H9 (cell line): Measurements from ENCODE around the gene NTSR1. TPM values are rescaled to one million over a fixed set of nuclear protein-coding genes. Genes with fewer than 3 reads are reported as not detected.

Experiments
- DNase-seq: peaks from one replicate; pipeline ENCODE4 v3.0.0-alpha.2; 2017
- H2AFZ ChIP-seq: one replicate; pipeline ENCODE4 v1.6.1; 2013; ENCODE audit warnings: mild to moderate bottlenecking, low read length, control low read depth, moderate library complexity
- H2AK5ac ChIP-seq: 2 replicates; pipeline ENCODE4 v1.6.1; 2013; ENCODE audit warnings: low read length, control low read depth, mixed read lengths; ENCODE audit not compliant: insufficient read length
- H2BK120ac ChIP-seq: one replicate; pipeline ENCODE4 v1.6.1; 2013; ENCODE audit warnings: low read depth, mild to moderate bottlenecking, low read length, control low read depth, inconsistent platforms; ENCODE audit not compliant: poor library complexity, severe bottlenecking
- H2BK12ac ChIP-seq: 2 replicates; pipeline ENCODE4 v1.6.1; 2013; ENCODE audit warnings: low read length, control low read depth, mixed read lengths, low read depth; ENCODE audit not compliant: insufficient read length
- H2BK15ac ChIP-seq: 2 replicates; pipeline ENCODE4 v1.6.1; 2013; ENCODE audit warnings: low read depth, low read length, control low read depth
- H2BK20ac ChIP-seq: one replicate; pipeline ENCODE4 v1.6.1; 2013; ENCODE audit warnings: low read depth, mild to moderate bottlenecking, low read length, control low read depth, inconsistent platforms; ENCODE audit not compliant: poor library complexity, severe bottlenecking
- H2BK5ac ChIP-seq: 2 replicates; pipeline ENCODE4 v1.6.1; 2013; ENCODE audit warnings: low read length, control low read depth, mixed read lengths; ENCODE audit not compliant: insufficient read length
- H3K14ac ChIP-seq: 2 replicates; pipeline ENCODE4 v1.6.1; 2013; ENCODE audit warnings: low read length, control low read depth; ENCODE audit not compliant: insufficient read depth
- H3K18ac ChIP-seq: 2 replicates; pipeline ENCODE4 v1.6.1; 2013; ENCODE audit warnings: low read depth, mild to moderate bottlenecking, mixed read lengths, low read length, control low read depth; ENCODE audit not compliant: insufficient read length
- H3K23ac ChIP-seq: 2 replicates; pipeline ENCODE4 v1.6.1; 2013; ENCODE audit warnings: low read length, control low read depth, mixed read lengths, low read depth; ENCODE audit not compliant: insufficient read length
- H3K23me2 ChIP-seq: 2 replicates; pipeline ENCODE4 v1.6.1; 2013; ENCODE audit warnings: low read depth, mild to moderate bottlenecking, mixed read lengths, low read length, control low read depth; ENCODE audit not compliant: insufficient read length, poor library complexity, severe bottlenecking
- H3K27ac ChIP-seq: 2 replicates; pipeline ENCODE4 v1.5.1; 2013; ENCODE audit warnings: low read length, control low read depth, mixed read lengths, low read depth; ENCODE audit not compliant: insufficient read length
- H3K27me3 ChIP-seq: 2 replicates; pipeline ENCODE4 v1.6.1; 2013; ENCODE audit warnings: low read length, control low read depth, inconsistent platforms; ENCODE audit not compliant: insufficient read depth
- H3K4ac ChIP-seq: 2 replicates; pipeline ENCODE4 v1.6.1; 2013; ENCODE audit warnings: low read depth, mild to moderate bottlenecking, control low read depth, inconsistent platforms, low read length, moderate library complexity
- H3K4me1 ChIP-seq: 2 replicates; pipeline ENCODE4 v1.6.1; 2013; ENCODE audit warnings: low read length, control low read depth, inconsistent platforms; ENCODE audit not compliant: insufficient read depth
- H3K4me2 ChIP-seq: 2 replicates; pipeline ENCODE4 v1.6.1; 2013; ENCODE audit warnings: low read length, control low read depth, mixed read lengths; ENCODE audit not compliant: insufficient read length, insufficient read depth
- H3K56ac ChIP-seq: 2 replicates; pipeline ENCODE4 v1.6.1; 2013; ENCODE audit warnings: low read depth, mild to moderate bottlenecking, mixed read lengths, low read length, control low read depth; ENCODE audit not compliant: insufficient read length
- H3K79me1 ChIP-seq: 2 replicates; pipeline ENCODE4 v1.6.1; 2013; ENCODE audit warnings: low read depth, mild to moderate bottlenecking, moderate library complexity, low read length, control low read depth, inconsistent platforms; ENCODE audit not compliant: insufficient read depth, poor library complexity, severe bottlenecking
- H3K79me2 ChIP-seq: 2 replicates; pipeline ENCODE4 v1.6.1; 2013; ENCODE audit warnings: low read length, control low read depth, inconsistent platforms; ENCODE audit not compliant: insufficient read depth
- H3K9ac ChIP-seq: 2 replicates; pipeline ENCODE4 v1.6.1; 2013; ENCODE audit warnings: low read length, control low read depth, mixed read lengths; ENCODE audit not compliant: insufficient read length; ENCODE audit errors: extremely low read depth
- H3K9me3 ChIP-seq: one replicate; pipeline ENCODE4 v1.6.1; 2013; ENCODE audit warnings: low read depth, low read length, inconsistent platforms; ENCODE audit not compliant: control insufficient read depth
- H3T11ph ChIP-seq: one replicate; pipeline ENCODE4 v1.6.1; 2013; ENCODE audit warnings: mild to moderate bottlenecking, low read length, control low read depth, inconsistent platforms
- H4K20me1 ChIP-seq: one replicate; pipeline ENCODE4 v1.6.1; 2013; ENCODE audit not compliant: control insufficient read depth, insufficient read length, insufficient read depth
- H4K5ac ChIP-seq: 2 replicates; pipeline ENCODE4 v1.6.1; 2013; ENCODE audit warnings: low read depth, mild to moderate bottlenecking, mixed read lengths, low read length, control low read depth; ENCODE audit not compliant: insufficient read length
- H4K8ac ChIP-seq: replicated peaks from 2 replicates; pipeline ENCODE4 v1.6.1; 2013; ENCODE audit warnings: low read length, control low read depth, mixed read lengths, low read depth; ENCODE audit not compliant: insufficient read length
- H4K91ac ChIP-seq: 2 replicates; pipeline ENCODE4 v1.6.1; 2013; ENCODE audit warnings: low read depth, mild to moderate bottlenecking, moderate library complexity, mixed read lengths, low read length, control low read depth; ENCODE audit not compliant: insufficient read length
- H3K27ac Mint-ChIP-seq, 3 experiments: 2 replicates in 2 of 3; 3 replicates in 1 of 3; pipeline ENCODE4 v1.8.0; 2020 to 2021; ENCODE audit warnings: mixed read lengths in 3 of 3, mild to moderate bottlenecking in 1 of 3, moderate library complexity in 1 of 3
- H3K27me3 Mint-ChIP-seq: 2 replicates; pipeline ENCODE4 v1.8.0; 2021; ENCODE audit warnings: low read depth, mild to moderate bottlenecking, moderate library complexity, mixed read lengths
- H3K36me3 Mint-ChIP-seq, 3 experiments: 2 replicates in 2 of 3; 3 replicates in 1 of 3; pipeline ENCODE4 v1.8.0; 2020 to 2021; ENCODE audit warnings: low read depth in 3 of 3, mixed read lengths in 3 of 3; ENCODE audit not compliant: insufficient read depth in 1 of 3
- H3K4me1 Mint-ChIP-seq, 2 experiments: 2 replicates each; pipeline ENCODE4 v1.8.0; 2020; ENCODE audit warnings: mixed read lengths in 2 of 2
- H3K4me3 Mint-ChIP-seq, 2 experiments: 2 replicates in 1 of 2; 3 replicates in 1 of 2; pipeline ENCODE4 v1.8.0; 2020 to 2021; ENCODE audit warnings: mild to moderate bottlenecking in 2 of 2, mixed read lengths in 2 of 2, moderate library complexity in 1 of 2
- H3K9me3 Mint-ChIP-seq, 2 experiments: 2 replicates in 1 of 2; 3 replicates in 1 of 2; pipeline ENCODE4 v1.8.0; 2020; ENCODE audit warnings: mild to moderate bottlenecking in 2 of 2, mixed read lengths in 2 of 2, moderate library complexity in 1 of 2
- WGBS: extraction: QIAGEN DNeasy Blood & Tissue Kit; methylation state at CpG from one replicate; pipeline ENCODE4 v1.1.7; 2013; ENCODE audit warnings: missing lambda C conversion rate, low lambda C conversion rate, mixed read lengths; ENCODE audit not compliant: insufficient read length; ENCODE audit errors: extremely low coverage; 5-methylcytosine and 5-hydroxymethylcytosine counted together
- total RNA-seq: library from RNA; stranded (reverse); gene quantifications from 2 replicates; pipeline ENCODE4 v1.2.1, GENCODE V29; 2021
- TF ChIP-seq, protein P1 (sequence below): fragments of 200-600 bp; sonication (generic); conservative IDR thresholded peaks from 3 replicates; pipeline ENCODE4 v1.8.0; 2021; ENCODE audit warnings: antibody characterized with exemption, mild to moderate bottlenecking

NTSR1 gene
- total RNA-seq, 1 experiment from 2014 or later = 0.11 TPM

DNA sequence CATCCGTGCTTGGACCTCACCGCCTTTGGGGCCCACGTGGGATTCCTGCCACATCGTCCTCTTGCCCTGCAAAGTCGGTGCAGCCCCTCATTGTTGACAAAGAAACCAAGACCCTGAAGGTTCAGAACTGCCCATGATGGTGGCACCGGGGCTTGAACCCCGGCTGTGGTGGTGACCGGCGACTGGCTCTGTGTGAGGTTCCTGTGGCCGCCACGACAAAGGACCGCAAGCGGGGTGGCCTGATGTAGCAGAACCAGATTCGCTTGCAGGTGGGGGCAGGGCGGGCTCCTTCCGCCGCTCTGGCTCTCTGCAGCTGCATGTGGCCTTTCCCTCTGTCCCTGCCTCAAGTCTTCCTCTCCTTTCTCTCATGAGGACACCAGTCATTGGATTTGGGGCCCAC is 37.6 kb upstream of the NTSR1 start:
- H2BK20ac ChIP-seq = no peak overlapping the region
- DNase-seq = no peak
- H3K4me2 ChIP-seq = no peak overlapping the region
- no peak overlapping the region for H4K8ac ChIP-seq
- H3K36me3 Mint-ChIP-seq = peaks cover 0 to 2% (median 0%) of the 10 kb centered on the region in 3 experiments; a peak in 1 of 7 replicates
- H3K23me2 ChIP-seq = no peaks in the 10 kb centered on the region
- no peaks in the 10 kb centered on the region for H4K20me1 ChIP-seq
- H3K9me3 Mint-ChIP-seq = no peaks in the 10 kb centered on the region
- no peaks in the 10 kb centered on the region for H3K79me1 ChIP-seq
- peak overlapping the region in 1 of 3 experiments; percentile 55; a peak in 1 of 7 replicates for H3K27ac Mint-ChIP-seq
- no peak overlapping the region; the same call in 1 of the 2 replicates for H3K14ac ChIP-seq
- no peak overlapping the region for H3T11ph ChIP-seq
- H2BK12ac ChIP-seq = no peak overlapping the region
- no peak overlapping the region for H2AK5ac ChIP-seq
- H4K91ac ChIP-seq = no peak overlapping the region
- no peaks in the 10 kb centered on the region for H3K4me1 ChIP-seq
- H2BK15ac ChIP-seq = no peak overlapping the region
- peaks cover 2% of the 10 kb centered on the region for H3K27me3 Mint-ChIP-seq
- no peak overlapping the region for H3K23ac ChIP-seq
- no peak overlapping the region for H3K27ac ChIP-seq
- H4K5ac ChIP-seq = no peak overlapping the region
- TF ChIP-seq, protein P1, sequence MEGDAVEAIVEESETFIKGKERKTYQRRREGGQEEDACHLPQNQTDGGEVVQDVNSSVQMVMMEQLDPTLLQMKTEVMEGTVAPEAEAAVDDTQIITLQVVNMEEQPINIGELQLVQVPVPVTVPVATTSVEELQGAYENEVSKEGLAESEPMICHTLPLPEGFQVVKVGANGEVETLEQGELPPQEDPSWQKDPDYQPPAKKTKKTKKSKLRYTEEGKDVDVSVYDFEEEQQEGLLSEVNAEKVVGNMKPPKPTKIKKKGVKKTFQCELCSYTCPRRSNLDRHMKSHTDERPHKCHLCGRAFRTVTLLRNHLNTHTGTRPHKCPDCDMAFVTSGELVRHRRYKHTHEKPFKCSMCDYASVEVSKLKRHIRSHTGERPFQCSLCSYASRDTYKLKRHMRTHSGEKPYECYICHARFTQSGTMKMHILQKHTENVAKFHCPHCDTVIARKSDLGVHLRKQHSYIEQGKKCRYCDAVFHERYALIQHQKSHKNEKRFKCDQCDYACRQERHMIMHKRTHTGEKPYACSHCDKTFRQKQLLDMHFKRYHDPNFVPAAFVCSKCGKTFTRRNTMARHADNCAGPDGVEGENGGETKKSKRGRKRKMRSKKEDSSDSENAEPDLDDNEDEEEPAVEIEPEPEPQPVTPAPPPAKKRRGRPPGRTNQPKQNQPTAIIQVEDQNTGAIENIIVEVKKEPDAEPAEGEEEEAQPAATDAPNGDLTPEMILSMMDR = no peak
- no peak overlapping the region for H3K56ac ChIP-seq
- no peaks in the 10 kb centered on the region for H3K79me2 ChIP-seq
- H3K4ac ChIP-seq = no peak overlapping the region
- H3K18ac ChIP-seq = no peak overlapping the region
- no peak overlapping the region for H2AFZ ChIP-seq
- H3K9ac ChIP-seq = no peak overlapping the region
- H2BK120ac ChIP-seq = no peak overlapping the region
- H3K9me3 ChIP-seq = no peaks in the 10 kb centered on the region
- H2BK5ac ChIP-seq = no peak overlapping the region
- WGBS = no CpG with 5 or more reads among the region's 17 CpGs
- H3K4me1 Mint-ChIP-seq = peaks cover 0 to 3% of the 10 kb centered on the region in 2 experiments; a peak in 2 of 4 replicates
- H3K4me3 Mint-ChIP-seq = no peak overlapping the region
- H3K27me3 ChIP-seq = no peaks in the 10 kb centered on the region
